NB4 (cell line): ENCODE results near the gene DTX3L.
A peak's percentile ranks its signal among the peaks of the same experiment; 100 is the strongest.

ENCODE experiments used
- DNase-seq: peaks from one replicate; pipeline ENCODE4 v3.0.0; 2010; ENCODE audit warnings: low read depth
- H3K4me3 ChIP-seq: one replicate; pipeline ENCODE4 v1.5.1; 2011; ENCODE audit warnings: mild to moderate bottlenecking, low read depth, low read length, moderate library complexity
- MAX ChIP-seq: IDR thresholded peaks from 2 replicates; pipeline ENCODE4 v1.6.1; 2011; ENCODE audit warnings: low read depth, low read length
- MYC ChIP-seq: IDR thresholded peaks from 2 replicates; pipeline ENCODE4 v1.6.1; 2011; ENCODE audit warnings: low read depth, low read length
- POLR2A ChIP-seq: IDR thresholded peaks from 2 replicates; pipeline ENCODE4 v1.6.1; 2011; ENCODE audit warnings: mild to moderate bottlenecking; ENCODE audit not compliant: insufficient read length; ENCODE audit errors: extremely low read depth
- TF ChIP-seq, protein P1 (sequence below): IDR thresholded peaks from one replicate; pipeline ENCODE4 v1.5.1; 2012; ENCODE audit warnings: low read depth, low read length

DTX3L gene

GRCh38 chr3:122608916-122609315 is 44.8 kb downstream of the DTX3L start:
- H3K4me3 ChIP-seq = no peak overlapping the region
- DNase-seq = no peak
- no peak for TF ChIP-seq MAX
- TF ChIP-seq POLR2A = no peak
- TF ChIP-seq, protein P1, sequence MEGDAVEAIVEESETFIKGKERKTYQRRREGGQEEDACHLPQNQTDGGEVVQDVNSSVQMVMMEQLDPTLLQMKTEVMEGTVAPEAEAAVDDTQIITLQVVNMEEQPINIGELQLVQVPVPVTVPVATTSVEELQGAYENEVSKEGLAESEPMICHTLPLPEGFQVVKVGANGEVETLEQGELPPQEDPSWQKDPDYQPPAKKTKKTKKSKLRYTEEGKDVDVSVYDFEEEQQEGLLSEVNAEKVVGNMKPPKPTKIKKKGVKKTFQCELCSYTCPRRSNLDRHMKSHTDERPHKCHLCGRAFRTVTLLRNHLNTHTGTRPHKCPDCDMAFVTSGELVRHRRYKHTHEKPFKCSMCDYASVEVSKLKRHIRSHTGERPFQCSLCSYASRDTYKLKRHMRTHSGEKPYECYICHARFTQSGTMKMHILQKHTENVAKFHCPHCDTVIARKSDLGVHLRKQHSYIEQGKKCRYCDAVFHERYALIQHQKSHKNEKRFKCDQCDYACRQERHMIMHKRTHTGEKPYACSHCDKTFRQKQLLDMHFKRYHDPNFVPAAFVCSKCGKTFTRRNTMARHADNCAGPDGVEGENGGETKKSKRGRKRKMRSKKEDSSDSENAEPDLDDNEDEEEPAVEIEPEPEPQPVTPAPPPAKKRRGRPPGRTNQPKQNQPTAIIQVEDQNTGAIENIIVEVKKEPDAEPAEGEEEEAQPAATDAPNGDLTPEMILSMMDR = no peak
- no peak for TF ChIP-seq MYC

DNA sequence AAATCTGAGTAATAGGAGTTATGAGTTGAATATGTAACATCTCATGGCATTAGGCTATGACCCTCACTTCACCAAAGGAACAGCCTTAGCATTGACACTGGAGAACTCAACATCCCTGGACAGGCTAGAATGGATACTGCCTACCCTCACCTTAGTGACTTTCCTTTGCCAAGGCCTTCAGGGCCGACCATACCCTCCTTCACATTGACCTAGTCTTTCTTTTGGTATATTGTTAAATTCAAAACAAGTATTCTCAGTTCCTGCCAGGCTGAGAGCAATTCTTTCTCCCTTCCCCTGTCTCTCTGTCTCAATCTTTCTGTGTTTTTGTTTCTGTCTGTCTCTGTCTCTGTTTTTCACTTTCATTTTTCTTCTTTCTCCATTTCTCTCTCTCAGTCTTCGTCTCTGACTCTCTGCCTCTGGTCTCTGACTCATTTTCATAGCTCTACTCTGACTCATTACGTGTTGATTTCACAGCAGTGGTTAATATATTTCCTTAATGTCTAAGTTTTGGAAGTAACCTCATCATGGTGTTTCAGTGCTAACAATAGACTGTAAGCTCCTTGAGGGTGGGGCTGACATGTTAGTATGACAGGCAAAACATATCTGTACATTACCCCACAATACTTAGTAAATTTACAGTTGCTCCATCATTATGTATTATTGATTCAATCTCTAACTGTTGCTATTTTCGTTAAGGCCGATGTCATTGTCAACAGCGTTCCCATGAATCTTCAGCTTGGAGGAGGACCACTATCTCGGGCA is 45.8 kb downstream of the DTX3L start:
- H3K4me3 ChIP-seq = no peak overlapping the region
- DNase-seq = peak; percentile 25
- TF ChIP-seq MYC = no peak
- TF ChIP-seq MAX = no peak
- TF ChIP-seq, protein P1 = no peak
- no peak for TF ChIP-seq POLR2A

DNA sequence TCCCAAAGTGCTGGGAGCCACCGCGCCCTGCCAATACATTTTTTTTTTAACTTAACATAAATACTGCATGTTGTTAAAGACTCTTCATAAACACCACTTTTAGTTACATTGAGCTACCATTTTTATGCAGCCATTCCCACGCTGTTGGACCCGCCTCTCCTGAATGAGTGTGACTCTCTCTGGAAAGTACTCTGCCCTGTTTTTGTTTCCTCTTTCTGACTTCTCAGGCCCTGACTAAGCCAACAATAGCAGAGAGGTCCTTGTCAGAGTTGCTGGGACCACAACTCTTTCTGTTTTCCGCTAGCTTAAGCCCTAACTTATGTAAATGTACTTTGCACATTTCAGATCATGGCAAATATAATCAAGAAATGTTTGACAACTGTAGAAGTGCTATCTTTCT is 48.6 kb downstream of the DTX3L start:
- DNase-seq = no peak
- no peak overlapping the region for H3K4me3 ChIP-seq
- TF ChIP-seq MAX (no peak), MYC (no peak), POLR2A (no peak)
- TF ChIP-seq, protein P1 = no peak

DNA sequence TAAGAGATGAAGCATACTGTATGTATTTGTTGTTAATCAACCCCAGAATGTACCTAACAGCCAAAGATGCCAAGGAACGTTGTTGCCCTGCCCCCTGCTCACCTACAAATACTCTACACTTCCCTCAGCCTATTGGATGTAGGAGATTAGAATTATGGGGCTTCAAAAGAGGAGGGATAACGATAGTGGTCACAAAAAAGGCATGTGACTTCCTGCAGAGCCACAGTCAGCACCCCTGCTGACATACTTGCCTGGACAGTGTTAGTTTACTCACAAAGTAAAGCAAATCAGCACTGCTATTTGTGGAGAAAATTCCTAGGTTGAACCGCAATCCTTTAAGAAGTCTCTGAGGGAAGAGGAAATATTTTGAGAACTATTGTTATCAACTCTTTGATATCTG is 51.2 kb downstream of the DTX3L start:
- DNase-seq = no peak
- no peak overlapping the region for H3K4me3 ChIP-seq
- TF ChIP-seq, protein P1 = no peak
- TF ChIP-seq MYC (no peak), MAX (no peak), POLR2A (no peak)

GRCh38 chr3:122618614-122619013 is 54.5 kb downstream of the DTX3L start:
- TF ChIP-seq MAX = no peak
- no peak for TF ChIP-seq MYC
- TF ChIP-seq POLR2A = no peak
- TF ChIP-seq, protein P1 = no peak
- H3K4me3 ChIP-seq = no peak overlapping the region
- no peak for DNase-seq
